Kidney capillary endothelial cell (primary cell): ENCODE results near the gene CD300E.
"Not testable (repeated sequence)": the region's sequence is repeated elsewhere in the genome, so short reads cannot be mapped to it uniquely, and the experiment has no call there.

ENCODE experiments used
- DNase-seq: peaks from one replicate; pipeline ENCODE4 v3.0.0-alpha.2; 2018; ENCODE audit warnings: low spot score

Gene CD300E

GRCh38 chr17:74598346-74599022 is 25.1 kb downstream of the CD300E start:
- DNase-seq, result no peak

- no peak for DNase-seq
These were observed 26.3 kb downstream of the CD300E start for GRCh38 chr17:74597069-74597790.

- DNase-seq, result no peak
These were observed 28.3 kb downstream of the CD300E start for GRCh38 chr17:74595037-74595750.

GRCh38 chr17:74592087-74592990 is 31.2 kb downstream of the CD300E start, which contains the start of gene CD300LD:
Gene CD300LD, minus strand, starts transcription at chr17:74592283. Its CDS starts 81 bp downstream, at chr17:74592202.
- no peak for DNase-seq

GRCh38 chr17:74591503-74591902 is 32.0 kb downstream of the CD300E start:
- no peak for DNase-seq

GRCh38 chr17:74585711-74586110 is 37.8 kb downstream of the CD300E start:
- DNase-seq, result no peak

GRCh38 chr17:74584292-74585060 is 39.1 kb downstream of the CD300E start:
- DNase-seq, result no peak

GRCh38 chr17:74582633-74583032 is 40.9 kb downstream of the CD300E start:
- DNase-seq, result no peak

GRCh38 chr17:74579900-74580299 is 43.6 kb downstream of the CD300E start:
- DNase-seq, result no peak

- no peak for DNase-seq
These were observed 44.6 kb downstream of the CD300E start for GRCh38 chr17:74578979-74579378.

- no peak for DNase-seq
These were observed 48.9 kb downstream of the CD300E start for GRCh38 chr17:74574489-74575142.

- DNase-seq, result not testable (repeated sequence)
These were observed 49.9 kb downstream of the CD300E start for GRCh38 chr17:74573635-74574034.

- no peak for DNase-seq
These were observed 50.4 kb downstream of the CD300E start for GRCh38 chr17:74573169-74573568.

- DNase-seq, result no peak
These were observed 51.8 kb downstream of the CD300E start for GRCh38 chr17:74571621-74572270.

GRCh38 chr17:74569020-74570003 is 54.2 kb downstream of the CD300E start:
- no peak for DNase-seq

- DNase-seq, result no peak
These were observed 55.2 kb downstream of the CD300E start for GRCh38 chr17:74568106-74568873.

GRCh38 chr17:74567397-74567796 is 56.1 kb downstream of the CD300E start, which contains the start of gene CD300H:
Gene CD300H, minus strand, starts transcription at chr17:74567509.
- no peak for DNase-seq
